Activated T-cell treated with anti-CD3 and anti-CD28 coated beads for 1 hour (primary cell): ENCODE results near the gene PTPRF.

Experiments
- DNase-seq: peaks from one replicate; pipeline ENCODE4 v3.0.0-alpha.2; 2020; ENCODE audit warnings: low read depth

PTPRF gene

DNA sequence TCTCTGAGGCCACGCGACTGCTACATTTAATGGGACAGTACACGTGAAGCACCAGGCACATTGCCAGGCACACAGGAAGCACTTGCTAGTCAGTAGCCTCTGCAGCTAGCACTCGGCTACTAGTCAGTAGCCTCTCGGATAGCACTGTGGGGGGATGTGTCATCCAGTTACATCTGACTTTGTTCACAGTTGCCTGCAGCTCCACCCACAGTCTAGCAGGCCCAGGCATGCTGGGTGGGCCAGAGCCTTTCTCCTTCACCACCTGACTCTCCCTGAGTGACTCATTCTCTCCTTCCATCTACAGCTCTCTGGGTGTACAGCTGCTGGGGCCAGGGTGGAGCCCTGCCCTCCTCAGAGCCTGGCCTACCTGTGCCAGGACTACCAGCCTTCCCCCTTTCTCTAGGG, 51.5 kb downstream of the PTPRF start:
- no peak for DNase-seq

DNA sequence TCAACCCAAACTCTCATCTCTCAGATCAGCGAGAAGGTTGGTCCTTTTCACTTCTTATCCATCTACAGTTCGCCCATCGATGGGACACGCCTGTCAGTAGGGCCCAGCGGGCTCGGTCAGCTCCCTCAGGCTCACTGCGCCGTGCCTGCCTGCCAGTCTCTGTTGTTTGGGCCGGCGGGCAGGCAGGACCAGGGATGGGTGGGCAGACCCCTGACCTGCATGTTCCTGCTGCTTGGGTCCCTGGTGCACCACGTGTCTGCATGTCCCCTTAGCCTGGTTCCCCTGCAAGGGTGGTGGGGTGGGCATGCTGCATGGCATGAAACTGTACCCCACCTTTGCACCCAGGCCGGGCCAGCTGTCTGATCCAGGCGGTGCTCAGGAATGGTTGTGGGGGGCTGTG, 52.4 kb downstream of the PTPRF start:
- no peak for DNase-seq

DNA sequence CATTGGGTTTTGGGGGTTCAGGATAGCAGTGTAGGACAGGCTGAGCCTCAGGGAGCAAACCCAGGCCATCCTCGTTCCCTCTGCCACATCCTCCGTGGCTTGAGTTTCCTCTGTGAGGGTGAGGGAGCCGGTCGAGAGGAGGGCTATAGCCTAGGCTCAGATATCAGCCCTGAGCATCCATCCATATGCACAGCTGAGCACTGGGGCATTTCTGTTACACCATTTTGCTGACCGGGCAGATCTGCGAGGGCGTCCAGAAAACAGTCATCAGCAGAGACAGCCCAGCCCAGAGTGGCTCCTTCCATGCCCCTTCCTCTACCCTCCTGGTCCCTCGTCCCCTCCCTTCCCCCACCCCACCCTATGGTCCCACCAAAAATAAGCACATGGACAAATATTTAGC, 53.5 kb downstream of the PTPRF start:
- no peak for DNase-seq

- DNase-seq: no peak
These were observed 54.9 kb downstream of the PTPRF start for GRCh38 chr1:43585557-43585956.

DNA sequence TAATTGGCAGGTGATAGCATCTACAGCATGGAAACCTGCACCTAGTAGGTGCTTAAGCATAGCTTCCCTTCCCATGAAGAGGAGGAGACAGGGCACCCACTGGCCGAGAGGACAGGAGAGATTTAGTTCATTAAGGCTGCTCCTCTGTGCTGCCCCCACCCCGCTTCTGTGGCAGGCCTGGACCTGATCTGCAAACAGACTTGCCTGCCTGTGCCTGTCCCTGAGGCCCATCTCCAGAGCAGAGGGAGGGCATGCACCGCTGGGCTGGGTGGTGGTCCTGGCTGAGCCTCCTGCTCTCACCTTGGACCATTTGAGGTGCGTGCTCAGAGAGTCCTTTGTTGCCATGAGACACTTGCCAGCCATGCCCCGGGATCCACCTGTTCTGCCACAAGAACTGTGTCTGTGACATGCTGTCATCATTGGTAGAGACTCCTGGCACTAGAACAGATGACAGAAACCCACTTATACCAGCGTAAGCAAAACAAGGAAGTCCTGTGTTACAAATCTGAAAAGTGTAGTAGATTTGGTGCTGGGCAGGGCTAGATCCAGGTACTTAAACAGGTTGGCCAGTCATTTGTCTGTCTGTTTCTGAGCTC, 55.6 kb downstream of the PTPRF start:
- no peak for DNase-seq

DNA sequence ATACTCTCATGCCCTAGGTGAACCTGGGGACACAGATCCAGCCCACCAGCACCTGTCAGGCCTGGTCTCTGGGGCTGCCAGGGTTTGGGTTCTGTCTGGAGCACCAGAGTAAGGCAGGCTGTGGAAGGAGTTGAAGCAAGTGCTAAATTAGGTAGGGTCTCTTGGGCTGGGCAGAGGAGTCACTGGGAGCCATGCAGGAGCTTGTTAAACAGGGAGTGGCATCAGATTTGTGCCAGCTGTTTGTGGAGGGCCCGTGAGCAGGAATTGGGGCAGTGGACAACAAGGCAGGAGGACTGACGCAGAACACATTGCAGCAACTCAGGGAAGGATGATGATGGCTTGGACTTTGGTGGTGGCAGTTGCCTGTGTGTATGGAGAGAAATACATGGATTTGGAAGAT, 56.3 kb downstream of the PTPRF start:
- DNase-seq: no peak

DNA sequence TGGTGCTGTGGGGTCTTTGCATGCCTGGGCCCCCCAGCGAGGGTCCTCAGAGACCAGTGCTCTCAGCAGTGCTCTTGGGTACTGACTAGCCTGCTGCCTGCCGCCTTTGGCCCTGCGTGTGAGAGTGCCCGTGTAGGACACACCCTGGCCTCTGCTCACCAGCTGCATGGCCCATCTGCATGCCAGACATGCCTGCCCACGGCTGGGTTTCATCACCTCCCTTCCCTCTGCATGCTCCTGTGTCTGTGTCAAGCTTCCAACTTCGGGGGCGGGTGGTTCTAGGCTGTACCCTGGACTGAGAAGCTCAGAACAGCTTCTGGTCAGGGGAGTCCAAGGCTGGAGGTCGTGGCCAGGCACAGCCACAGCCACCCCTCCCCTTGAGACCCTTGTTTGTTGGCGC, 56.9 kb downstream of the PTPRF start:
- DNase-seq: no peak

- no peak for DNase-seq
These were observed 57.9 kb downstream of the PTPRF start for GRCh38 chr1:43588592-43588991.

DNA sequence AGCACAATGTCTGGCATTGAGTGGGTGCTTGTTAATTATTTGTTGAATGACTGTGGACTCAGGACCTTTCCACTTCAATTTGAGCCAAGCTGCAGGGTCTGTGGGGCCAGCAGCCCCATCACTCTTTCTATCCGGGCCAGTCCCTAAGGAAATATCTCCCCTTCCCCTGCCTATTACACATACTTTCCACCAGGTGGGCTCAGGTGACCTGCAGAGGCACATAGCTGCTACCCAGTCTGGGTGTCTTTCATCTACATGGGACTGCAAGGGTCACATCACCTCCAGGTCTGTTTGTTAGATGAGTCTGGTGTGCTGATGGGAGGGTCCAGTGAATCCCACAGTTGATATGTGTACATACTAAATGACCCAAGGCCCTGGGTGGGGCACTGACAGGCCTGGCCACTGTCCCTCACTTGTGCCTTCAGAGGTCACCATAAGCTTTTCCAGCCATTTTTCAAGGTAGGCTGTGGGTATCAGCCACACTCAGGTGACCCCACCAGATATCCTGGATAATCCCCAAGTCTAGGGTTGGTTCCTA, 59.8 kb downstream of the PTPRF start:
- no peak for DNase-seq

DNA sequence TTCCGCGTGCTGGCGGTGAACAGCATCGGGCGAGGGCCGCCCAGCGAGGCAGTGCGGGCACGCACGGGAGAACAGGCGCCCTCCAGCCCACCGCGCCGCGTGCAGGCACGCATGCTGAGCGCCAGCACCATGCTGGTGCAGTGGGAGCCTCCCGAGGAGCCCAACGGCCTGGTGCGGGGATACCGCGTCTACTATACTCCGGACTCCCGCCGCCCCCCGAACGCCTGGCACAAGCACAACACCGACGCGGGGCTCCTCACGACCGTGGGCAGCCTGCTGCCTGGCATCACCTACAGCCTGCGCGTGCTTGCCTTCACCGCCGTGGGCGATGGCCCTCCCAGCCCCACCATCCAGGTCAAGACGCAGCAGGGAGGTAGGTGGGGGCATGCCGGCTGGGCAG, 60.5 kb downstream of the PTPRF start:
- no peak for DNase-seq

DNA sequence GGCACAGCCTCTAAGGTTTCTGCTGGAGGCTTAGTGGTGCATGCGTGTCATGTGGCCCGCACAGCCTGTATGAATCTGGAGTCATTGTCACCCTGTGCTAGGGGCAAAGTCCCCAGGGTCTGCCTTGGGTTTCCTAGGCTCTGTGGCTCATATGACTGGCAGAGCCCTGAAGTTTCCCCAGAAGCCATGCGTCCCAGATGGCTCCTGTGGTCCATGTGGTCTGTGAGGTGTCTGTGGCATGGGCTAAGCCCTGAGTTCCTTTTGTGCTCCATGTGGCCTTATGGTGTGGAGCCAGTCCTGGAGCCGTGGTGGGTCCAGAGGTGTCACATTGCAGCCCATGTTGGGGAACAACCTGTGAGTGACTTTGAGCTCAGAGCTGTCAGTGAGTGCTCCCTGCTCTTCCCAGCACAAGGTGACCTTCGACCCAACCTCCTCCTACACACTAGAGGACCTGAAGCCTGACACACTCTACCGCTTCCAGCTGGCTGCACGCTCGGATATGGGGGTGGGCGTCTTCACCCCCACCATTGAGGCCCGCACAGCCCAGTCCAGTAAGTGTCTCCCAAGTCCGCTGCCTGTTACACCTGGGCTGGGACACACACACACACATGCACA, 61.5 kb downstream of the PTPRF start:
- DNase-seq: no peak

- no peak for DNase-seq
These were observed 62.4 kb downstream of the PTPRF start for GRCh38 chr1:43592974-43593683.

DNA sequence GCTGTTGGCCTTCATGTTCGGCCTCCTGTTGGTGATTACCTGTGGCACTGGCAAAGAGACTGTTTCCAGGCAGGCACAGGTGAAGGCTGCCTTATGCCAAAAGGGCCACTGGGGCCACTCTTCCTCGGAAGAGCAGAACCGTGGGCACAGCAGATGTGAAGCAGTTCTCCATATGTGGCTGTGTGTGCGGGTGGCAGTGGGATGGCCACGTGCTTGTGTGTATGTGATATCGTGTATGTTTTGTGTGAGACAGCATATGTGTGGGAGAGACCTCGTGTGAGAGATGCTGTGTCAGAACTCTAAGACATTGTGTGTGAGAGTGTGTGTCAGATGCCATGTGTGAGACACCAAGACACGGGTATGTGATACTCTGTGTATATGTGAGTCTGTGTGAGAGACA, 65.9 kb downstream of the PTPRF start:
- DNase-seq: no peak

DNA sequence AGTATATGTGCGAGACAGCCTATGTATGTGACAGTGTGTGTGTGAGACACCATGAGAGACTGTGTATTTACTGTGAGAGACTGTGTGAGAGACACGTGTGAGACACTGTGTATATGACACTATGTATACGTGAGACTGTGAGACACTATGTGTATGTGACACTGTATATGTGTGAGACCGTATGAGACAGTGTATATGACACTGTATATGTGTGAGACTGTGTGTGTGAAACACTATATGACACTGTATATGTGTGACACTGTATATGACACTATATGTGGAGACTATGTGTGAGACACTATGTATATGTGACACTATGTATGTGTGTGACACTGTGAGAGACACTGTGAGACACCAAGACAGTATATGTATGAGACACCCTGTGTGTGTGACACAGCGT, 66.3 kb downstream of the PTPRF start:
- DNase-seq: no peak

GRCh38 chr1:43597721-43598120, 67.0 kb downstream of the PTPRF start:
- no peak for DNase-seq

- no peak for DNase-seq
These were observed 67.9 kb downstream of the PTPRF start for GRCh38 chr1:43598622-43599021.

- DNase-seq: no peak
These were observed 69.6 kb downstream of the PTPRF start for GRCh38 chr1:43600033-43601020.

DNA sequence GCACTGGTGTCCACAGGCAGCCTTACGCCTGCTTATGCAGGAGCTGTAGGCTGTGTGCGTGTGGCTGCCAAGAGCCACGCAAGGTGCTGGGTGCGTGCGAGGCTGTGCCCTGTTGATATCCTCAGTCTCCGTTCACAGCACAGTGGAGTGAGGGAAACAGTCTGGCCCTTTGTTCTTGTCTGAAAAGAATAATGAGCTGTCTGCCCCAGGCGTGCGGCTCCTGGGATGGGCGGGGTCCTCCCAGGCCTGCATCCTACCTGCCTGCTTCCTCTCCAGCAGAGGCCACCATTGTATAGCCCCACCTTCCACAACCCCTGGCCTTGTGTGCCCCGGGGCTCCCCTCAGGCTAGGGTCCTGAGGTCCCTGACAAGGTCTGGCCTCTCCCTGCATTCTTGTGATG, 72.3 kb downstream of the PTPRF start:
- DNase-seq: no peak

DNA sequence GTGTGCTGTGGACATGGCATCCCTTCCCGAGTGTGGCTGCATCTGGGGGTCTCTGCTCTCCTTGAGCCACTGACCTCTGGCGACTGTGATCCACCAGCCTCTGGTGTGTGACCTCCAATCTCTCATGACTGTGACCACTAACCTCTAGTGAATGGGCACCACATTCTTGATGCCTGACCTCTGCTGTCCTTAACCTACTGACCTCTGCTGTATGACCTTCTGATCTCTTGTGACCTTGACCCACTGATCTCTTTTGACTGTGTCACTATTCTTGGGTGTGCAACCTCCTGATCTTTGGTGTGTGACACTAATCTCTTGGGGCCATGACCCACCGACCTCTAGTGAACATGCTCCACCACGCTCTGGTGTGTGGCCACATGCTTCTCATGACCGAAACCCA, 73.5 kb downstream of the PTPRF start:
- no peak for DNase-seq

GRCh38 chr1:43605157-43605556, 74.5 kb downstream of the PTPRF start:
- no peak for DNase-seq

GRCh38 chr1:43605766-43606165, 75.1 kb downstream of the PTPRF start:
- DNase-seq: no peak

DNA sequence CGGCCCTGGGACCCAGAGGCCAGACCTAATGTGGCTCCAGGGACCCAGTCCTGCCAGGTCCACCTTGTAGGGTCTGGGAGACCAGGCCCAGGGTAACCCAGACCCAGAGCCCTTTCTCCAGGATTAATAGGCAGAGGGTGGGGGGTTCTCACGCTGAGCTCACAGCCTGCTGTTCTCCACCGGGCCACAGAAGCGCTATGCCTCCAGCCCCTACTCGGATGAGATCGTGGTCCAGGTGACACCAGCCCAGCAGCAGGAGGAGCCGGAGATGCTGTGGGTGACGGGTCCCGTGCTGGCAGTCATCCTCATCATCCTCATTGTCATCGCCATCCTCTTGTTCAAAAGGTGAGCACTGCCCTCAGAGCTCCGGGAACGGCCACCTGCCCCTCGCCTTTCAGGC, 75.9 kb downstream of the PTPRF start:
- DNase-seq: no peak
